H1 (cell line): Measurements from ENCODE around the gene ZNF77. TPM values are rescaled to one million over a fixed set of nuclear protein-coding genes. Genes with fewer than 3 reads are reported as not detected.

ENCODE experiments used
- CTCF ChIA-PET: fragments of 300-600 bp; sonication (Branson Sonifier 250); formaldehyde crosslinking; loops from one replicate; lab custom pipeline; 2021; ENCODE audit not compliant: partially characterized antibody; lab: Charles Lee
- POLR2A ChIA-PET: fragments of 300-600 bp; sonication (Branson Sonifier 250); formaldehyde crosslinking; loops from one replicate; lab custom pipeline; 2021; ENCODE audit warnings: inconsistent platforms; ENCODE audit not compliant: partially characterized antibody; lab: Charles Lee
- DNase-seq, 2 experiments: peaks; one replicate each; pipeline versions ENCODE4 v3.0.0 to v3.0.0-alpha.2; 2010 to 2022; ENCODE audit warnings: low spot score in 2 of 2, low read depth in 1 of 2, mixed read lengths in 1 of 2
- FAIRE-seq: peaks from 2 replicates; lab custom pipeline; 2011; peaks lifted over from hg19 to GRCh38; lab: Jason Lieb, UNC
- H2AFZ ChIP-seq: 2 replicates; pipeline ENCODE4 v1.8.1; 2012; ENCODE audit warnings: low read length, inconsistent platforms
- H2AK5ac ChIP-seq: 2 replicates; pipeline ENCODE4 v1.6.1; 2013; ENCODE audit warnings: low read depth, low read length
- H2BK120ac ChIP-seq: replicated peaks from 2 replicates; pipeline ENCODE3; 2013; ENCODE audit warnings: low read depth, low read length, inconsistent platforms
- H2BK12ac ChIP-seq: 2 replicates; pipeline ENCODE4 v1.6.1; 2013; ENCODE audit warnings: low read depth, low read length
- H2BK15ac ChIP-seq: 2 replicates; pipeline ENCODE4 v1.6.1; 2013; ENCODE audit warnings: low read length
- H2BK20ac ChIP-seq: 2 replicates; pipeline ENCODE4 v1.6.1; 2013; ENCODE audit warnings: low read length
- H2BK5ac ChIP-seq: 2 replicates; pipeline ENCODE4 v1.6.1; 2013; ENCODE audit warnings: low read depth, low read length
- H3K14ac ChIP-seq: 2 replicates; pipeline ENCODE4 v1.6.1; 2013; ENCODE audit warnings: inconsistent platforms; ENCODE audit not compliant: insufficient read length
- H3K18ac ChIP-seq: 2 replicates; pipeline ENCODE4 v1.6.1; 2013; ENCODE audit warnings: low read length; ENCODE audit errors: extremely low read depth
- H3K23ac ChIP-seq: 2 replicates; pipeline ENCODE4 v1.6.1; 2013; ENCODE audit warnings: inconsistent platforms; ENCODE audit not compliant: insufficient read length
- H3K23me2 ChIP-seq: 2 replicates; pipeline ENCODE4 v1.6.1; 2013; ENCODE audit warnings: low read depth, low read length
- H3K27ac ChIP-seq: 2 replicates; pipeline ENCODE4 v1.6.1; 2011; ENCODE audit warnings: low read depth, low read length, inconsistent platforms
- H3K27me3 ChIP-seq, 4 experiments: replicated peaks in 1 of 4; 1 replicate in 1 of 4; 2 replicates in 3 of 4; pipeline versions ENCODE4 v1.6.1 to v1.8.1; 2011 to 2013; ENCODE audit warnings: low read length in 3 of 4, mild to moderate bottlenecking in 3 of 4, inconsistent platforms in 2 of 4, mixed read lengths in 2 of 4, moderate library complexity in 1 of 4; ENCODE audit not compliant: control insufficient read depth in 3 of 4, insufficient read depth in 3 of 4; ENCODE audit errors: extremely low read depth in 1 of 4
- H3K36me3 ChIP-seq, 4 experiments: 2 replicates each; pipeline versions ENCODE4 v1.6.1 to v1.8.1; 2011 to 2013; ENCODE audit warnings: mild to moderate bottlenecking in 4 of 4, low read length in 3 of 4, moderate library complexity in 2 of 4, control low read depth in 1 of 4, inconsistent platforms in 1 of 4; ENCODE audit not compliant: insufficient read depth in 4 of 4, control insufficient read depth in 2 of 4
- H3K4ac ChIP-seq: replicated peaks from 2 replicates; pipeline ENCODE3; 2013; ENCODE audit warnings: low read length, low read depth, mixed read lengths, inconsistent platforms; ENCODE audit not compliant: insufficient read length
- H3K4me1 ChIP-seq, 4 experiments: replicated peaks in 1 of 4; 1 replicate in 1 of 4; 2 replicates in 3 of 4; pipeline versions ENCODE4 v1.6.1 to v1.8.1; 2011 to 2013; ENCODE audit warnings: low read length in 3 of 4, inconsistent platforms in 2 of 4, mixed read lengths in 1 of 4; ENCODE audit not compliant: insufficient read depth in 4 of 4, control insufficient read depth in 3 of 4
- H3K4me2 ChIP-seq, 2 experiments: 2 replicates each; pipeline versions ENCODE4 v1.6.1 to v1.8.1; 2011 to 2013; ENCODE audit warnings: low read depth in 2 of 2, low read length in 2 of 2, control low read depth in 1 of 2, inconsistent platforms in 1 of 2, mild to moderate bottlenecking in 1 of 2; ENCODE audit not compliant: insufficient read depth in 1 of 2
- H3K4me3 ChIP-seq, 4 experiments: fragments of 200-600, 300-600 bp in 1 of 4; sonication (generic), shearing (Covaris generic), sonication (Bioruptor Twin) in 1 of 4; 2 replicates each; pipeline versions ENCODE4 v1.5.1 to v1.8.1; 2011 to 2016; ENCODE audit warnings: low read length in 4 of 4, low read depth in 3 of 4, control low read depth in 2 of 4, inconsistent platforms in 2 of 4, mild to moderate bottlenecking in 2 of 4, mixed read lengths in 1 of 4, moderate library complexity in 1 of 4; ENCODE audit not compliant: insufficient read depth in 2 of 4; ENCODE audit errors: extremely low read depth in 1 of 4
- H3K56ac ChIP-seq: replicated peaks from 2 replicates; pipeline ENCODE3; 2013; ENCODE audit warnings: low read depth, mild to moderate bottlenecking, mixed read lengths, low read length, inconsistent platforms; ENCODE audit not compliant: insufficient read length
- H3K79me1 ChIP-seq: 2 replicates; pipeline ENCODE4 v1.6.1; 2013; ENCODE audit warnings: low read depth, low read length, control low read depth
- H3K79me2 ChIP-seq, 2 experiments: 2 replicates each; pipeline versions ENCODE4 v1.6.1 to v1.8.1; 2012 to 2013; ENCODE audit warnings: low read length in 2 of 2, mild to moderate bottlenecking in 2 of 2, inconsistent platforms in 1 of 2; ENCODE audit not compliant: insufficient read depth in 2 of 2, control insufficient read depth in 1 of 2
- H3K9ac ChIP-seq, 4 experiments: replicated peaks in 1 of 4; 1 replicate in 1 of 4; 2 replicates in 3 of 4; pipeline versions ENCODE4 v1.6.1 to v1.8.1; 2011 to 2013; ENCODE audit warnings: low read depth in 3 of 4, low read length in 3 of 4, control low read depth in 2 of 4, mild to moderate bottlenecking in 2 of 4, moderate library complexity in 2 of 4, inconsistent platforms in 1 of 4; ENCODE audit errors: extremely low read depth in 1 of 4
- H3K9me3 ChIP-seq, 2 experiments: 2 replicates each; pipeline versions ENCODE4 v1.6.1 to v1.8.1; 2012 to 2013; ENCODE audit warnings: mild to moderate bottlenecking in 2 of 2, moderate library complexity in 2 of 2, control low read depth in 1 of 2, inconsistent platforms in 1 of 2, low read depth in 1 of 2, low read length in 1 of 2, mixed read lengths in 1 of 2; ENCODE audit not compliant: insufficient read depth in 2 of 2
- H4K20me1 ChIP-seq, 2 experiments: replicated peaks in 1 of 2; 2 replicates each; pipeline versions ENCODE3 to v1.8.1; 2011 to 2013; ENCODE audit warnings: inconsistent platforms in 2 of 2, low read length in 2 of 2, mild to moderate bottlenecking in 1 of 2; ENCODE audit not compliant: insufficient read depth in 2 of 2, control insufficient read depth in 1 of 2
- H4K5ac ChIP-seq: 2 replicates; pipeline ENCODE4 v1.6.1; 2013; ENCODE audit warnings: low read length, low read depth, mixed read lengths, inconsistent platforms; ENCODE audit not compliant: insufficient read length
- H4K8ac ChIP-seq: 2 replicates; pipeline ENCODE4 v1.8.0; 2013; ENCODE audit warnings: mild to moderate bottlenecking, moderate library complexity, low read length, inconsistent platforms; ENCODE audit not compliant: insufficient read depth; ENCODE audit errors: extremely low read depth
- H4K91ac ChIP-seq: replicated peaks from 2 replicates; pipeline ENCODE3; 2013; ENCODE audit warnings: low read length, mixed read lengths, inconsistent platforms; ENCODE audit not compliant: insufficient read length
- BCL11A ChIP-seq, 2 experiments: IDR thresholded peaks; one replicate each; pipeline ENCODE4 v1.6.1; 2011; ENCODE audit warnings: low read depth in 2 of 2, low read length in 2 of 2, mild to moderate bottlenecking in 2 of 2
- CBX8 ChIP-seq: fragments of 300-800, 300-1000 bp; sonication (generic); IDR thresholded peaks from 2 replicates; pipeline ENCODE4 v1.7.1; 2016; ENCODE audit warnings: low read depth, low read length, borderline replicate concordance
- CEBPB ChIP-seq: IDR thresholded peaks from 2 replicates; pipeline ENCODE4 v1.6.1; 2012; ENCODE audit warnings: low read depth, low read length
- CTBP2 ChIP-seq: IDR thresholded peaks from 2 replicates; pipeline ENCODE4 v1.7.0; 2011; ENCODE audit warnings: borderline replicate concordance, mild to moderate bottlenecking, moderate library complexity, mixed read lengths, low read length; ENCODE audit not compliant: insufficient read depth, insufficient read length
- CTCF ChIP-seq, 3 experiments: IDR thresholded peaks; 1 replicate in 2 of 3; 2 replicates in 1 of 3; pipeline versions ENCODE4 v1.5.1 to v1.6.1; 2011; ENCODE audit warnings: low read length in 3 of 3, mild to moderate bottlenecking in 3 of 3, inconsistent platforms in 2 of 3, low read depth in 1 of 3, moderate library complexity in 1 of 3; ENCODE audit not compliant: insufficient read depth in 1 of 3; ENCODE audit errors: control extremely low read depth in 1 of 3
- GTF2F1 ChIP-seq: IDR thresholded peaks from 2 replicates; pipeline ENCODE4 v1.6.1; 2012; ENCODE audit warnings: low read depth, low read length, improper control_type of control experiment, borderline replicate concordance
- JUND ChIP-seq: IDR thresholded peaks from 2 replicates; pipeline ENCODE4 v1.6.1; 2011; ENCODE audit warnings: mild to moderate bottlenecking, improper control_type of control experiment, low read length
- MAX ChIP-seq: IDR thresholded peaks from 2 replicates; pipeline ENCODE4 v1.6.1; 2012; ENCODE audit warnings: inconsistent platforms
- NANOG ChIP-seq: IDR thresholded peaks from 2 replicates; pipeline ENCODE4 v1.6.1; 2011; ENCODE audit warnings: low read length, low read depth, mild to moderate bottlenecking, inconsistent platforms; ENCODE audit not compliant: insufficient read depth, poor library complexity, severe bottlenecking
- TCF12 ChIP-seq: IDR thresholded peaks from 2 replicates; pipeline ENCODE4 v1.6.1; 2011; ENCODE audit warnings: low read depth, mild to moderate bottlenecking, low read length
- YY1 ChIP-seq: IDR thresholded peaks from 2 replicates; pipeline ENCODE4 v1.6.1; 2011; ENCODE audit warnings: low read depth, mild to moderate bottlenecking, low read length
- WGBS, 2 experiments: shearing (Covaris generic) in 1 of 2; methylation state at CpG; one replicate each; pipeline versions ENCODE4 v1.1.6 to v1.1.7; 2013 to 2015; ENCODE audit warnings: low lambda C conversion rate in 2 of 2, mixed read lengths in 2 of 2, inconsistent platforms in 1 of 2, low coverage in 1 of 2, missing lambda C conversion rate in 1 of 2; ENCODE audit not compliant: insufficient replicate concordance in 2 of 2, insufficient coverage in 1 of 2, insufficient read length in 1 of 2; ENCODE audit errors: extremely low coverage in 1 of 2, missing lambda C conversion rate in 1 of 2; 5-methylcytosine and 5-hydroxymethylcytosine counted together
- polyA plus RNA-seq, 7 experiments: library from polyadenylated mRNA; depleted of rRNA in 3 of 7; stranded (reverse) in 5 of 7; unstranded in 2 of 7; fragments of >200 nt in 5 of 7; fragments of 200-250 nt in 2 of 7; gene quantifications; 1 replicate in 5 of 7; 2 replicates in 1 of 7; 4 replicates in 1 of 7; pipeline versions ENCODE4 v1.2.1 to v1.2.3, GENCODE V29; 2011 to 2013; ENCODE audit warnings: missing spikeins in 2 of 7, mixed read lengths in 2 of 7
- total RNA-seq: library from RNA; stranded (reverse); fragmentation: NEBNext Ultra II Directional; extraction: Animal tissue kit (Norgen Biotek cat#: 25700); gene quantifications from 2 replicates; pipeline ENCODE4 v1.2.1, GENCODE V29; 2021

ZNF77 gene
- total and polyA plus RNA-seq, 2 of the 8 experiments (the other 6 are each of a cell fraction or from before 2014, with no cell fraction given): 2.9 to 4.7 TPM

- Histone ChIP-seq H3K23me2 (no peaks in the 10 kb centered on the region), H4K91ac (no peak overlapping the region), H2BK15ac (no peak overlapping the region), H2AFZ (no peak overlapping the region), H3K9me3 (peaks cover 6 to 9% of the 10 kb centered on the region in 2 experiments), H2BK5ac (no peak overlapping the region), H2BK20ac (no peak overlapping the region), H3K4ac (no peak overlapping the region), H3K23ac (no peak overlapping the region), H4K20me1 (no peaks in the 10 kb centered on the region), H2AK5ac (no peak overlapping the region), H3K18ac (no peak overlapping the region), H3K4me1 (peaks cover 0 to 9% (median 2%) of the 10 kb centered on the region in 4 experiments; a peak in 3 of 7 replicates), H4K5ac (no peak overlapping the region), H3K4me3 (no peak overlapping the region), H3K9ac (no peak overlapping the region), H2BK120ac (no peak overlapping the region), H2BK12ac (no peak overlapping the region), H3K4me2 (peak overlapping the region in 1 of 2 experiments; percentile 39; a peak in 2 of 4 replicates), H3K56ac (no peak overlapping the region), H3K79me2 (no peaks in the 10 kb centered on the region), H3K79me1 (no peaks in the 10 kb centered on the region), H3K27me3 (no peaks in the 10 kb centered on the region), H3K14ac (no peak overlapping the region), H3K36me3 (peaks cover 2 to 18% (median 12%) of the 10 kb centered on the region in 4 experiments; a peak in 6 of 8 replicates), H3K27ac (no peak overlapping the region), H4K8ac (no peak overlapping the region)
- ChIA-PET CTCF (interaction anchor here (0.7 to 2.7 kb wide), 9 partner anchors 10 to 130 kb away, joined by 3 to 9 read pairs (median 5); no protein-coding TSS in a partner anchor), POLR2A (interaction anchor here (1.3 to 2.2 kb wide), 3 partner anchors 16 to 27 kb away, joined by 4 to 7 read pairs (median 6); no protein-coding TSS in a partner anchor)
- FAIRE-seq: no peak
- no peak for DNase-seq
- WGBS, 2 experiments: 64% methylated on average over 5 of the region's 5 CpGs; no CpG with 5 or more reads in 1 of the 2 experiments
- no peak for TF ChIP-seq BCL11A (IDR thresholded peaks at IDR 0.05; ENCODE audit: low read depth in 2 of 2, low read length in 2 of 2)
- TF ChIP-seq CTBP2: no peak
- no peak for TF ChIP-seq YY1
- no peak for TF ChIP-seq TCF12
- TF ChIP-seq CTCF (IDR thresholded peaks at IDR 0.05; ENCODE audit: control extremely low read depth in 1 of 3, insufficient read depth in 1 of 3, low read depth in 1 of 3, low read length in 3 of 3): peak in 2 of 3 experiments; percentile 3 to 29; a peak in 2 of 4 replicates
- TF ChIP-seq NANOG: no peak
- TF ChIP-seq CEBPB: peak; percentile 96
- no peak for TF ChIP-seq JUND
- TF ChIP-seq MAX: no peak
- TF ChIP-seq GTF2F1: no peak
- no peak for TF ChIP-seq CBX8
Measured at GRCh38 chr19:2922987-2923386, 21.8 kb downstream of the ZNF77 start.
